A673 (cell line): Measurements from ENCODE around the gene KIRREL3. TPM values are rescaled to one million over a fixed set of nuclear protein-coding genes. Genes with fewer than 3 reads are reported as not detected.

ENCODE experiments used
- BruUV-seq: library from RNA; stranded (reverse); fragments of 400-500 nt; replicated peaks from 2 replicates; lab custom pipeline; 2021; lab: Mats Ljungman, UMichigan
- CTCF ChIA-PET: fragments of 300-600 bp; sonication (Branson Sonifier 250); formaldehyde crosslinking; loops from one replicate; lab custom pipeline; 2022; ENCODE audit warnings: antibody characterized with exemption; lab: Charles Lee
- POLR2A ChIA-PET: fragments of 300-600 bp; sonication (Branson Sonifier 250); formaldehyde crosslinking; loops from one replicate; lab custom pipeline; 2022; ENCODE audit warnings: antibody characterized with exemption; ENCODE audit not compliant: low non-redundant PET; lab: Charles Lee
- DNase-seq: peaks from one replicate; pipeline ENCODE4 v3.0.0-alpha.2; 2015; ENCODE audit warnings: low spot score
- H3K27ac ChIP-seq: fragments of 200-600 bp; sonication (generic); 2 replicates; pipeline ENCODE4 v1.5.1; 2016; ENCODE audit warnings: mixed run types, low read depth, mild to moderate bottlenecking, mixed read lengths, antibody characterized with exemption, low read length; ENCODE audit not compliant: poor library complexity, severe bottlenecking
- H3K27me3 ChIP-seq: fragments of 200-600 bp; sonication (generic); replicated peaks from 2 replicates; pipeline ENCODE4 v1.6.1; 2017; ENCODE audit warnings: mixed run types, low read depth, mild to moderate bottlenecking, mixed read lengths, antibody characterized with exemption, low read length; ENCODE audit not compliant: insufficient read depth, poor library complexity
- H3K36me3 ChIP-seq: fragments of 200-600 bp; sonication (generic); 2 replicates; pipeline ENCODE4 v1.6.1; 2016; ENCODE audit warnings: mixed run types, mild to moderate bottlenecking, mixed read lengths, antibody characterized with exemption, low read length; ENCODE audit not compliant: insufficient read depth, poor library complexity, severe bottlenecking
- H3K4me1 ChIP-seq: fragments of 200-600 bp; sonication (generic); 2 replicates; pipeline ENCODE4 v1.6.1; 2017; ENCODE audit warnings: mixed run types, mild to moderate bottlenecking, mixed read lengths, antibody characterized with exemption, low read length; ENCODE audit not compliant: insufficient read depth, poor library complexity, severe bottlenecking
- H3K4me3 ChIP-seq: fragments of 200-600 bp; sonication (generic); 2 replicates; pipeline ENCODE4 v1.5.1; 2016; ENCODE audit warnings: low read depth, mixed run types, mild to moderate bottlenecking, mixed read lengths, low read length; ENCODE audit not compliant: poor library complexity, severe bottlenecking
- H3K9me3 ChIP-seq: fragments of 200-600 bp; sonication (generic); 2 replicates; pipeline ENCODE4 v1.6.1; 2016; ENCODE audit warnings: mixed run types, low read depth, mild to moderate bottlenecking, mixed read lengths, antibody characterized with exemption, low read length; ENCODE audit not compliant: poor library complexity, severe bottlenecking
- CTCF ChIP-seq: fragments of 300-800, 200-600 bp; sonication (generic); conservative IDR thresholded peaks from 2 replicates; pipeline ENCODE4 v1.5.1; 2017; ENCODE audit warnings: low read depth, mild to moderate bottlenecking, antibody characterized with exemption, low read length, moderate library complexity, mixed read lengths
- EZH2 ChIP-seq: fragments of 200-600 bp; sonication (generic); IDR thresholded peaks from 2 replicates; pipeline ENCODE4 v1.6.1; 2017; ENCODE audit warnings: borderline replicate concordance, low read depth, mild to moderate bottlenecking, mixed read lengths, antibody characterized with exemption, low read length; ENCODE audit not compliant: poor library complexity, severe bottlenecking
- intact Hi-C: fragments of 100-400 bp; cut with micrococcal nuclease; formaldehyde crosslinking; loops from one replicate; pipeline ENCODE4 v1.10.0; 2022; ENCODE audit not compliant: unreplicated experiment
- total RNA-seq: library from RNA; stranded (reverse); gene quantifications from 2 replicates; pipeline ENCODE4 v1.2.3, GENCODE V29; 2021

KIRREL3 gene
- total RNA-seq, 1 experiment from 2014 or later, result not detected

GRCh38 chr11:126522606-126523005 is 478.0 kb downstream of the KIRREL3 start:
- no peak for TF ChIP-seq EZH2
- no peak for TF ChIP-seq CTCF
- Histone ChIP-seq H3K27ac (no peak overlapping the region), H3K9me3 (no peaks in the 10 kb centered on the region), H3K4me1 (no peaks in the 10 kb centered on the region), H3K27me3 (no peaks in the 10 kb centered on the region), H3K36me3 (no peaks in the 10 kb centered on the region), H3K4me3 (no peak overlapping the region)
- no peak for DNase-seq
- ChIA-PET CTCF (no interaction called here), POLR2A (no interaction called here)
- BruUV-seq, result no TSS peak
- intact Hi-C loops, result no loop called here

GRCh38 chr11:126522152-126522551 is 478.4 kb downstream of the KIRREL3 start:
- Histone ChIP-seq H3K4me3 (no peak overlapping the region), H3K27me3 (no peaks in the 10 kb centered on the region), H3K27ac (no peak overlapping the region), H3K36me3 (no peaks in the 10 kb centered on the region), H3K9me3 (no peaks in the 10 kb centered on the region), H3K4me1 (no peaks in the 10 kb centered on the region)
- ChIA-PET POLR2A (no interaction called here), CTCF (no interaction called here)
- no TSS peak for BruUV-seq
- no peak for DNase-seq
- TF ChIP-seq EZH2 (no peak), CTCF (no peak)
- intact Hi-C loops, result no loop called here

GRCh38 chr11:126521196-126521595 is 479.4 kb downstream of the KIRREL3 start:
- Histone ChIP-seq H3K4me1 (no peaks in the 10 kb centered on the region), H3K36me3 (no peaks in the 10 kb centered on the region), H3K9me3 (no peaks in the 10 kb centered on the region), H3K4me3 (no peak overlapping the region), H3K27me3 (no peaks in the 10 kb centered on the region), H3K27ac (no peak overlapping the region)
- ChIA-PET CTCF (no interaction called here), POLR2A (no interaction called here)
- BruUV-seq, result no TSS peak
- TF ChIP-seq EZH2 (no peak), CTCF (no peak)
- DNase-seq, result no peak
- intact Hi-C loops, result no loop called here
